Esophagus squamous epithelium (tissue), 4 donors: Measurements from ENCODE around the gene LRRC3C.

Experiments used
- POLR2A ChIP-seq, 4 donors: fragments of 450-650 bp; IDR thresholded peaks; one replicate each; pipeline ENCODE4 v1.6.1; 2017; ENCODE audit warnings: antibody characterized with exemption in 4 of 4, mild to moderate bottlenecking in 4 of 4, moderate library complexity in 3 of 4
- TF ChIP-seq, protein P1 (sequence below), 6 experiments: fragments of 450-650 bp in 4 of 6; fragments of 200-600 bp in 2 of 6; sonication (generic) in 2 of 6; IDR thresholded peaks; one replicate each; pipeline ENCODE4 v1.5.1; 2016 to 2019; ENCODE audit warnings: antibody characterized with exemption in 6 of 6, mild to moderate bottlenecking in 4 of 6, moderate library complexity in 4 of 6

DNA sequence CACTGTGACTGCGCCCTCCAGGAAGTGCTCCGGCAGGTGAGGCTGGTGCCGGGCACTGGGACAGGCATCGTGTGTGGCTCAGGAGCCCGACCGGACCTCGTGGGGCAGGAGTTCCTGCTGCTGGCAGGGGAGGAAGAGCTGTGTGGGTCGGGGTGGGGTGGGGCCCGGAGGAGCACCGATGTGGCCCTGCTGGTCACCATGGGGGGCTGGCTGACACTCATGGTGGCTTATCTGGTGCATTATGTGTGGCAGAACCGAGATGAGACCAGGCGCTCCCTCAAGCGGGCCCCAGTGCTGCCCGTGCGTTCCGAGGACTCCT is 16.8 kb downstream of the LRRC3C start:
- TF ChIP-seq, protein P1, sequence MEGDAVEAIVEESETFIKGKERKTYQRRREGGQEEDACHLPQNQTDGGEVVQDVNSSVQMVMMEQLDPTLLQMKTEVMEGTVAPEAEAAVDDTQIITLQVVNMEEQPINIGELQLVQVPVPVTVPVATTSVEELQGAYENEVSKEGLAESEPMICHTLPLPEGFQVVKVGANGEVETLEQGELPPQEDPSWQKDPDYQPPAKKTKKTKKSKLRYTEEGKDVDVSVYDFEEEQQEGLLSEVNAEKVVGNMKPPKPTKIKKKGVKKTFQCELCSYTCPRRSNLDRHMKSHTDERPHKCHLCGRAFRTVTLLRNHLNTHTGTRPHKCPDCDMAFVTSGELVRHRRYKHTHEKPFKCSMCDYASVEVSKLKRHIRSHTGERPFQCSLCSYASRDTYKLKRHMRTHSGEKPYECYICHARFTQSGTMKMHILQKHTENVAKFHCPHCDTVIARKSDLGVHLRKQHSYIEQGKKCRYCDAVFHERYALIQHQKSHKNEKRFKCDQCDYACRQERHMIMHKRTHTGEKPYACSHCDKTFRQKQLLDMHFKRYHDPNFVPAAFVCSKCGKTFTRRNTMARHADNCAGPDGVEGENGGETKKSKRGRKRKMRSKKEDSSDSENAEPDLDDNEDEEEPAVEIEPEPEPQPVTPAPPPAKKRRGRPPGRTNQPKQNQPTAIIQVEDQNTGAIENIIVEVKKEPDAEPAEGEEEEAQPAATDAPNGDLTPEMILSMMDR (IDR thresholded peaks at IDR 0.05) = no peak
- TF ChIP-seq POLR2A (IDR thresholded peaks at IDR 0.05) = no peak
